GM18505 (cell line): Measurements from ENCODE around the gene FAM9C.

ENCODE experiments used
- ATAC-seq: cut with Tn5 transposase; IDR thresholded peaks from one replicate; pipeline ENCODE4 v1.9.1; 2021; ENCODE audit not compliant: unreplicated experiment
- POLR2A ChIP-seq: IDR thresholded peaks from 4 replicates; pipeline ENCODE4 v1.6.1; 2011; ENCODE audit warnings: borderline replicate concordance; ENCODE audit not compliant: insufficient read depth, insufficient read length; ENCODE audit errors: extremely low read depth

The FAM9C gene

DNA sequence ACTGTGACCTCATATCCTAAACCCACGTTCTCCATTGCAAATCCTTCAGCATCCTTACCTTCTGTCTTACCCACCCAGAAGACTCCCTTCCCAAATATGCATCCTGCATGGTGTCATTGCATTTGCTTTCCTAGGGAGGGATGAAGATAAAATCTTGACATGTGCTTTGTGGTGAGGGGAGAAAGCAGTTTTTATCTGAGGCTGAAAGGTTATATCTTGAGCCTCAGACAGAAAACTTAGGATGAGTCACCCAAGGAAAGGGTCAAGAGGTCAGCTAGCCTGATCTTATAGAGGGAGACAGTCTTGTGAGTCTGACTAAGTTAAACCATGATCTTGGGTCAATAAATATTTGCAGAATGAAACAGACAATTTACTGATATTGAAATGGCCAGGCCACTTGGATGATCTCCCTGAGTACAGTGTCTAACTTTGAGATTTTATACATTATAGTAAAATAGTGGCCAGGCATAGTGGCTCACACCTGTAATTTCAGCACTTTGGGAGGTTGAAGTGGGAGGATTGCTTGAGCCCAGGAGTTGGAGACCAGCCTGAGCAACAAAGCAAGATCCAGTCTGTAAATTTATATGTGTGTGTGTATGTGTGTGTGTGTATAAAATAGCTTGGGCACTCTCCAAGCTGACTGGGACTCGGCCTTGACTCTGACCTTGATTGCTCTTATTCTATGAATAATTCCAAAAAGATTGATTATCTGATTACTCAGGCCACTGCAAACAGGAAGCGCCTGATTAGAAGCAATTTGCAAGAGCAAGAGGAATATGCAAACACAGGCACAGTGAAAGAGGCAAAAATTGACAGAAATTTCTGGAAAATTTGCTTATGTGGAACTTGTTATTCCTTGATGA lies 15.4 kb upstream of the FAM9C start:
- no peak for TF ChIP-seq POLR2A
- no peak for ATAC-seq

GRCh38 chrX:13055486-13055885 lies 11.1 kb upstream of the FAM9C start:
- ATAC-seq = no peak
- TF ChIP-seq POLR2A = no peak

DNA sequence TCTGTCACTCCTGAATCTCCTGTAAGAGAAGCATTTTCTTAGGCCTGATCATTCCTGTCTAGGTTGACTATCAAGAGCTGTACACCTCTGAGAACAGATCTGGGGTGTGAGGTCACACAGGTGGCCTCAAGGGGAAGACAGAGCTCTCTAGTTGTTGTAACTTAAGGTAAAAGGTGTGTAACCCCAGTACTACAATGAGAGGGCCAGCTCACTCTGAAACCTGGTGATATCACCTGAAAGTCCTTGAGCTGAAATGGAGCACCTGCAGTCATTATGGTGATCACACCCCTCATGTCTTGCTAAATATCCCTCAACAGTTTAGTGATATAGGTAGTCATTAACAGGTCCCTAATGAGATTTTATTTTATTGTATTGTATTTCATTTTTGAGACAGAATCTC lies 8.8 kb upstream of the FAM9C start:
- no peak for ATAC-seq
- no peak for TF ChIP-seq POLR2A

GRCh38 chrX:13051529-13052172 lies 7.2 kb upstream of the FAM9C start:
- peak; percentile 68 for ATAC-seq
- peak; percentile 45 for TF ChIP-seq POLR2A

- no peak for TF ChIP-seq POLR2A
- ATAC-seq = no peak
Measured at GRCh38 chrX:13051167-13051528, 6.7 kb upstream of the FAM9C start.

DNA sequence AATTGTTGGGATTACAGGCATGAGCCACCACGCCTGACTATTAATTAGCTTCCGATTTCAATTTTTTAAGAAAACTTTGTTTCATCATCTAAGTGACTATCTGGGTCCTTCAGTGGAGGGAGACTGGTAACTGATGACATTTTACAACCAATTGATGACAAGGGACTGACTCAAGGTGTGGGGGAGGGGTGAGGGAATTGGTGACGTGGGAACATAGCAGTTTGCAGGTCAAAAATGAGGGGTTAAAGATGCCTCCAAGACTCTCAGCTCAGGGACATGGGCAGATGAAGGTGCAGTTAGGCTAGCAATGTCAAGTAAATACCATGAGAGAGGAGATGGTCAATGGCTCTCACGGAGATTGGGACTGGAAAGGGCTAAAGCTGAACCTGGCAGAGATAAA lies 5.7 kb upstream of the FAM9C start:
- ATAC-seq = no peak
- no peak for TF ChIP-seq POLR2A

DNA sequence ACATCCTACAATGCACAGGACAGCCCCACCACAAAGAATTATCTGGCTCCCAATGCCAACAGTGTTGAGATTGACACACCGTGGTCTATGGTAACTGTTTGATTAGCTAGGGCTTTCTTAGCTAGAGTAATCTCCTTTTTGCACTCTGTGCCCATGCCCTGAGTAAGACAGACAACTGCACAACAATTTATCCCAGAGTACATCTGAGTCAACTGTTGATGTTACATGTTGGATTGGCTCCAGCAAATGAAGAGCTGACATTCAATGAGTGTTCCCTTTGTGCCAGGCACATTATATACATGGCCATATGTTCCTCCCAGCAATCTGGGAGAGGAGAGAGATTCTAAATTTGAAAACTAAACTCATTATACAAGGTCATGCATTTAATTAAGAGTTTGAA lies 3.9 kb upstream of the FAM9C start:
- no peak for ATAC-seq

GRCh38 chrX:13047759-13048158 lies 3.3 kb upstream of the FAM9C start:
- no peak for ATAC-seq
- no peak for TF ChIP-seq POLR2A

More for the DNA sequence above, 3.9 kb upstream of the FAM9C start:
- no peak for TF ChIP-seq POLR2A

- no peak for ATAC-seq
Measured at GRCh38 chrX:13046141-13046855, 1.9 kb upstream of the FAM9C start.

GRCh38 chrX:13043938-13044337 lies 482 bp downstream of the FAM9C start:
- ATAC-seq = no peak
- TF ChIP-seq POLR2A = no peak

More at GRCh38 chrX:13046141-13046855, 1.9 kb upstream of the FAM9C start:
- TF ChIP-seq POLR2A = no peak

DNA sequence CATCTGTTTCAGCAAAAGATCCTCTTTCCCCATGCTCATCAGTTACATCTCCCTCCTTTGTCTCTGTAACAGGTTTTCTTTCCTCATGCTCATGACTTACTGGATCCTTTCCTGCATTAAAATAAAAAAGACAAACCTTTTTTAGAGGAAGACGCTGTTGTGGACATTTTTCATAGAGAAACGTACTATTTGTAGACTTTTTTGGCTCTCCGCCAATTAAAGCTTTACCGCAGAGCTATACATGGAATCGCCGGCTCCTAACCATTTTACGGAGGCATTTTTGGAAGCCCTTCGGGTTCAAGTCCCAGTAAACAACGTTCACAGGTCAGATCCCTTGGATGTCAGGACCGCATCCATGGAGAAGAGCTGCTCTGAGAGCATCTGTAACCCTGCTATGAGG lies 1.3 kb downstream of the FAM9C start:
- no peak for ATAC-seq
- no peak for TF ChIP-seq POLR2A

DNA sequence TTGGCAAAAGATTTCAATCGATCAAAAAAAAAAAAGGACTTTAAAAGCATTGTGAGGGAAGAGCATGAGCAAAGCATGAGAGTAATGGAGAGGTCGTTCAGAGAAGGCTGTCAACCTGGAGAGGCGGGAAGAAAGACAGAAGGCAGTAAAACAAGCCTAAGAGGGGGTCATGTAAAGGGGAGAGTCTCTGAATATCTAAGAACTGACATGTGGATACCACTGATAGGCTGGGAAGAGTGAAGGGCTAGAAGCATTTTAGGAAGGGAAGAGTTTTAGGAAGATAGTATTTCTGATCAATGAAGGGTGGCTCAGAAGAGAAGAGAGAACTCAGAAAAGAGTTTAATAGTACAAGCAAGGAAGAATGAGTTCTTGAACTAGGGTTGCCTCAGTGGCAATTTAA lies 7.5 kb downstream of the FAM9C start:
- no peak for ATAC-seq
- TF ChIP-seq POLR2A = no peak

GRCh38 chrX:13033193-13033592 lies 11.2 kb downstream of the FAM9C start:
- TF ChIP-seq POLR2A = no peak
- ATAC-seq = no peak

- ATAC-seq = no peak
- TF ChIP-seq POLR2A = no peak
Measured at GRCh38 chrX:13029887-13030771, 14.3 kb downstream of the FAM9C start.

GRCh38 chrX:13029637-13029886 lies 14.9 kb downstream of the FAM9C start:
- ATAC-seq = no peak
- TF ChIP-seq POLR2A = no peak
